Tibial nerve (tissue), 4 donors: ENCODE results near the gene SFRP5. TPM values are rescaled to one million over a fixed set of nuclear protein-coding genes. Genes with fewer than 3 reads are reported as not detected.

Experiments
- DNase-seq, 2 donors: peaks; one replicate each; pipeline ENCODE4 v3.0.0-alpha.2; 2019; ENCODE audit warnings: low spot score in 2 of 2
- H3K27ac ChIP-seq, 4 donors: fragments of 200-600 bp; sonication (generic) in 3 of 4; one replicate each; pipeline ENCODE4 v1.5.1; 2017 to 2019; ENCODE audit warnings: mild to moderate bottlenecking in 1 of 4
- H3K27me3 ChIP-seq, 2 donors: fragments of 200-600 bp; sonication (generic) in 1 of 2; one replicate each; pipeline versions ENCODE4 v1.5.1 to v1.6.0; 2017 to 2019
- H3K36me3 ChIP-seq, 3 donors: fragments of 200-600 bp; sonication (generic); one replicate each; pipeline ENCODE4 v1.5.1; 2018 to 2019
- H3K4me1 ChIP-seq, 4 donors: fragments of 200-600 bp; sonication (generic) in 3 of 4; one replicate each; pipeline ENCODE4 v1.5.1; 2017 to 2019
- H3K4me3 ChIP-seq, 4 donors: fragments of 200-600 bp; sonication (generic) in 3 of 4; one replicate each; pipeline ENCODE4 v1.5.1; 2017 to 2019; ENCODE audit warnings: mild to moderate bottlenecking in 1 of 4, moderate library complexity in 1 of 4
- H3K9me3 ChIP-seq, 4 donors: fragments of 200-600 bp; sonication (generic) in 3 of 4; one replicate each; pipeline ENCODE4 v1.5.1; 2017 to 2019
- EP300 ChIP-seq, 2 donors: sonication (generic); formaldehyde crosslinking; IDR thresholded peaks; one replicate each; pipeline ENCODE4 v1.6.1; 2017; ENCODE audit warnings: antibody characterized with exemption in 2 of 2, mild to moderate bottlenecking in 1 of 2
- POLR2A ChIP-seq, 2 donors: fragments of 450-650 bp; IDR thresholded peaks; one replicate each; pipeline ENCODE4 v1.6.1; 2017; ENCODE audit warnings: antibody characterized with exemption in 2 of 2, mild to moderate bottlenecking in 2 of 2, moderate library complexity in 2 of 2
- whole genome bisulfite sequencing, 2 donors: methylation state at CpG; one replicate each; pipeline ENCODE4 v1.1.5; 2018; 5-methylcytosine and 5-hydroxymethylcytosine counted together
- total RNA-seq, 4 donors: library from RNA; depleted of rRNA; stranded (reverse); fragments of >200 nt; gene quantifications; one replicate each; pipeline ENCODE4 v1.1.0, GENCODE V29; 2016
- TF ChIP-seq, protein P1 (sequence below), 5 experiments: fragments of 200-600 bp in 3 of 5; fragments of 450-650 bp in 2 of 5; sonication (generic) in 3 of 5; IDR thresholded peaks; one replicate each; pipeline ENCODE4 v1.5.1; 2016 to 2019; ENCODE audit warnings: antibody characterized with exemption in 5 of 5, mild to moderate bottlenecking in 3 of 5, moderate library complexity in 2 of 5

SFRP5 gene
- total RNA-seq, 4 donors from 2014 or later = 183 to 530 (median 479) TPM

DNA sequence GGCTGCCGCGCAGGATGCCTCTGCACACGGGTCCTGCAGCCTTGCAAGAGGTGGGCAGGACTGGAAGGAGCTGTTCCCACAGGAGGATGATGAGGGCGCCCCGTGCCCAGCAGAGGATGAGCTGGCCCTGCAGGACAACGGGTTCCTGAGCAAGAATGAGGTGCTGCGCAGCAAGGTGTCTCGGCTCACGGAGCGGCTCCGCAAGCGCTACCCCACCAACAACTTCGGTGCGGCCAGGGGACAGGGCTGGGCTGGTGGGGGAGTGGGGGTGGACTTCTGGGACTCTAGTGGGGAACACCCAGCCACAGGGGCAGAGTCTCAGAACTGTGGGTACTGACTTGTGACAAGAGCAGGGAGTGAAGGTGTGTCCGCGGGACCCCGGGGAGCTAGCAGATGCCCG is 18.8 kb downstream of the SFRP5 start:
- no peaks in the 10 kb centered on the region for H3K27me3 ChIP-seq
- TF ChIP-seq, protein P1, sequence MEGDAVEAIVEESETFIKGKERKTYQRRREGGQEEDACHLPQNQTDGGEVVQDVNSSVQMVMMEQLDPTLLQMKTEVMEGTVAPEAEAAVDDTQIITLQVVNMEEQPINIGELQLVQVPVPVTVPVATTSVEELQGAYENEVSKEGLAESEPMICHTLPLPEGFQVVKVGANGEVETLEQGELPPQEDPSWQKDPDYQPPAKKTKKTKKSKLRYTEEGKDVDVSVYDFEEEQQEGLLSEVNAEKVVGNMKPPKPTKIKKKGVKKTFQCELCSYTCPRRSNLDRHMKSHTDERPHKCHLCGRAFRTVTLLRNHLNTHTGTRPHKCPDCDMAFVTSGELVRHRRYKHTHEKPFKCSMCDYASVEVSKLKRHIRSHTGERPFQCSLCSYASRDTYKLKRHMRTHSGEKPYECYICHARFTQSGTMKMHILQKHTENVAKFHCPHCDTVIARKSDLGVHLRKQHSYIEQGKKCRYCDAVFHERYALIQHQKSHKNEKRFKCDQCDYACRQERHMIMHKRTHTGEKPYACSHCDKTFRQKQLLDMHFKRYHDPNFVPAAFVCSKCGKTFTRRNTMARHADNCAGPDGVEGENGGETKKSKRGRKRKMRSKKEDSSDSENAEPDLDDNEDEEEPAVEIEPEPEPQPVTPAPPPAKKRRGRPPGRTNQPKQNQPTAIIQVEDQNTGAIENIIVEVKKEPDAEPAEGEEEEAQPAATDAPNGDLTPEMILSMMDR (IDR thresholded peaks at IDR 0.05) = no peak
- TF ChIP-seq POLR2A (IDR thresholded peaks at IDR 0.05) (no peak), EP300 (IDR thresholded peaks at IDR 0.05) (no peak)
- no peak overlapping the region for H3K27ac ChIP-seq
- H3K36me3 ChIP-seq = peaks cover 2 to 100% (median 44%) of the 10 kb centered on the region in 3 donors
- 91 to 92% methylated on average over 18 of the region's 18 CpGs for WGBS, 2 donors
- H3K4me1 ChIP-seq = no peaks in the 10 kb centered on the region
- no peak overlapping the region for H3K4me3 ChIP-seq
- no peak for DNase-seq
- H3K9me3 ChIP-seq = no peaks in the 10 kb centered on the region

DNA sequence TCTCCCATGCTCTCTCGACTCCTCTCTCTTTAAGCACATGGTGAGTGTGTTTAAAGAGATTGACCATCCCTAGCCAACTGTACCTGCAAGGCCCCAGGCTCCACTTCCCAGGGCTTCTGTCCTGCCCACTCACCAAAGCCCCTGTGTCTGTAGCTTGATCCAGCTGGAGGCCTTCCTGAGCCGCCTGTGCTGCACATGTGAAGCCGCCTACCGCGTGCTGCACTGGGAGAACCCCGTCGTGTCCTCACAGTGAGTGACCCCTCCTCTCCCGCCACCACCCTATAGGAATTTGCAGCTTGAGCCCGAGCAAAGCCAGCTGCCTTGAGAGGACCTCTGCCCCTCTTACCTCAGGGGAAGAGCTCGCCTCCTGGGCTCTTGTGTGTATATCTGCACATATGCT is 23.7 kb downstream of the SFRP5 start:
- no peaks in the 10 kb centered on the region for H3K27me3 ChIP-seq
- H3K27ac ChIP-seq = no peak overlapping the region
- peaks cover 0 to 7% (median 0%) of the 10 kb centered on the region in 4 donors for H3K4me1 ChIP-seq
- no peaks in the 10 kb centered on the region for H3K9me3 ChIP-seq
- WGBS, 2 donors = 75 to 77% methylated on average over 10 of the region's 10 CpGs
- no peak for DNase-seq
- H3K4me3 ChIP-seq = no peak overlapping the region
- peaks cover 2 to 99% (median 19%) of the 10 kb centered on the region in 3 donors for H3K36me3 ChIP-seq
- TF ChIP-seq, protein P1 (IDR thresholded peaks at IDR 0.05) = no peak
- TF ChIP-seq POLR2A (IDR thresholded peaks at IDR 0.05) = no peak
- TF ChIP-seq EP300 (IDR thresholded peaks at IDR 0.05) = no peak

DNA sequence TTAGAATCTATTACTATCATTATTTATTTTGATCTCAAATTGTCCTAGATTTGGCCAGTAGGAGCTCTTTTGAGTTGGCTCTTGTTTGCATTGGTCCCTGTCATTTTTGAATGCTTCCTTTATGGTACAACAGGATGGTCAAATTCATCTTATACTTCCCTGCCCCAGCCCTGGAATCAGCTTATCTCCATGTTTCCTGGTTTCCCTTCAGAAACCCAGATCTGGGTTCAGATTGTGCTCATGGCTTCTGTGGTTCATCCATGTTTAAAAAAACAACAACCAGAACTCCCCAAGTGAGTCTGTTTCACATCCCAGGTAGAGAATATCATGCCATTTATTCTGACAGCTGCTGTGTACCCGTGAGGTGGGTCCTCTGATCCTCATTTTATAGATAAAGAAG is 24.2 kb downstream of the SFRP5 start:
- Histone ChIP-seq H3K4me3 (no peak overlapping the region), H3K27me3 (no peaks in the 10 kb centered on the region), H3K9me3 (no peaks in the 10 kb centered on the region), H3K4me1 (peaks cover 0 to 12% (median 0%) of the 10 kb centered on the region in 4 donors), H3K27ac (no peak overlapping the region), H3K36me3 (peaks cover 2 to 99% (median 15%) of the 10 kb centered on the region in 3 donors)
- no peak for DNase-seq
- WGBS, 2 donors = 72 to 91% methylated on average over 1 of the region's 1 CpG
- TF ChIP-seq EP300 (IDR thresholded peaks at IDR 0.05) (no peak), POLR2A (IDR thresholded peaks at IDR 0.05) (no peak)
- TF ChIP-seq, protein P1 (IDR thresholded peaks at IDR 0.05) = no peak

DNA sequence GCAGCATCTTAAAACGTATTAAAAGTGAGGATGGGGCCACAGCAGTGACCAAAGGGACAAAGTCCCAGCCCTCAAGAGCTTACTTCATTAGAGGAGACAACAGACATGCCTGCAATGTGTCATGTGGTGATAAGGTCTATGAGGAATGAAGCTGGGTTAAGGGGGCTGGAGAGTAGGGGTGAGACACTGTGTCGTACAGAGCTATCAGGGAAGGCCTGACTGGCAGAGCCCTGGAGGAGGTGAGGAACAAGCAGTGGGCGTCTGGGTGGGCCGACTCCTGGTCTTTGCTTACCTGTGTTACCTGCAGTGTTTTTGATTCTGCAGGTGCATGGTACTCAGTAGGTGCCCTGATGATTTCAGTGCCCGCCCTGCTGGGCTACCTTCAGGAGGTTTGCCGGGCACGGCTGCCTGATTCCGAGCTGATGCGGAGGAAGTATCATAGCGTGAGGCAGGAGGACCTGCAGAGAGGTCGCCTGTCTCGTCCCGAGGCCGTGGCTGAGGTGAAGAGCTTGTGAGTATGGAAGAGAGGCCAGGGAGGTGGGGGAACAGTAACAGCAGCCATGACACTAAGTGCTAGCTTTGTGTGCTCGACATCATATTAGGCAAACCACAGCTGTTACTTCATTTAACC is 27.3 kb downstream of the SFRP5 start:
- Histone ChIP-seq H3K36me3 (peaks cover 0 to 96% (median 1%) of the 10 kb centered on the region in 3 donors), H3K4me1 (peaks cover 0 to 21% (median 0%) of the 10 kb centered on the region in 4 donors), H3K27ac (no peak overlapping the region), H3K4me3 (no peak overlapping the region), H3K9me3 (no peaks in the 10 kb centered on the region), H3K27me3 (no peaks in the 10 kb centered on the region)
- 90 to 91% methylated on average over 14 to 15 of the region's 15 CpGs for WGBS, 2 donors
- DNase-seq = no peak
- TF ChIP-seq, protein P1 (IDR thresholded peaks at IDR 0.05) = no peak
- TF ChIP-seq POLR2A (IDR thresholded peaks at IDR 0.05) (no peak), EP300 (IDR thresholded peaks at IDR 0.05) (no peak)

DNA sequence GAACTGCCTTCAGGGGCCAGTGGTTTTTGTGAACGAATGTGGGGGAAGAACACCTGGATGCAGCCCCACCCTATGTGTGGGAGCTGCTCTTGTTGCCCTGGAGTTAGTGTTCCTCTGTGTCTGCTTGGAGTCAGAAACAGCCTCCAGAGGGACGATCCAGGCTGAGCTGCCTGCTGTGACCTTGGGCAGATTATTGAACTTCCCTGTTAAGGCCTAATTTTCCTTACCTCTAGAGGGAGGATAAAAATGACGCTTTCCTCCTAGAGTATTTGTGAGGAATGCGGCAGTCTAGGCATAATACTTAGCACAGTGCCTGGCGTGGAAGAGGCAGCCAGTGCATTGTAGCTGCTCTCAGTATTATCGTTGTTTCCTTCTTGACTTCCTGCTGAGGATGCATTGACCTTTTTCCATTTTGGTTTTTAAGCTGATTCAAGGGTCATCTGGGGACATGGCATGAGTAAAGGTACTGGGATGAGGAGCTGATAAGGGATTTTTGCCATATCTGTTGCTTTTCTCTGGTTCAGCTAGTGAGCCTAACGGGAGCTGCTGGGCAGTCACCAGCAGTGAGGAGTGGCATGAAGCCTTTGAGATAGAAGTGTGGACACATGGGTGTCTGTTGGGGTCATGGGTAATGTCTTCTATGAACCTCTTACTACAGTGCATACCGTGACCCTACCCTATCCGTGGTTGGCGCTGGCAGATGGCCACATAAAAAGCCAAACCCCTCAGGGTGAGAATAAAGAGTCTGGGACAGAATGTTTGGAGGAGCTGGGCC is 28.4 kb downstream of the SFRP5 start:
- H3K4me1 ChIP-seq = peaks cover 0 to 29% (median 4%) of the 10 kb centered on the region in 4 donors
- H3K4me3 ChIP-seq = no peak overlapping the region
- H3K9me3 ChIP-seq = no peaks in the 10 kb centered on the region
- no peak overlapping the region for H3K27ac ChIP-seq
- 72 to 75% methylated on average over 10 of the region's 10 CpGs for WGBS, 2 donors
- DNase-seq = no peak
- no peaks in the 10 kb centered on the region for H3K27me3 ChIP-seq
- TF ChIP-seq, protein P1 (IDR thresholded peaks at IDR 0.05) = no peak
- TF ChIP-seq EP300 (IDR thresholded peaks at IDR 0.05) (no peak), POLR2A (IDR thresholded peaks at IDR 0.05) (no peak)
- H3K36me3 ChIP-seq = peaks cover 0 to 84% (median 0%) of the 10 kb centered on the region in 3 donors
